IPS-20b (cell line): ENCODE results near the gene DNAJC10.
"Not testable (repeated sequence)": the region's sequence is repeated elsewhere in the genome, so short reads cannot be mapped to it uniquely, and the experiment has no call there.

Experiments
- H3K27ac ChIP-seq: one replicate; pipeline ENCODE4 v1.5.1; 2013; ENCODE audit warnings: low read length
- H3K27me3 ChIP-seq: 2 replicates; pipeline ENCODE4 v1.6.1; 2013; ENCODE audit warnings: mild to moderate bottlenecking, low read length, inconsistent platforms; ENCODE audit not compliant: insufficient read depth
- H3K36me3 ChIP-seq: 2 replicates; pipeline ENCODE4 v1.6.1; 2013; ENCODE audit warnings: low read depth, mild to moderate bottlenecking, inconsistent platforms, low read length, moderate library complexity; ENCODE audit not compliant: insufficient read depth
- H3K4me1 ChIP-seq: 2 replicates; pipeline ENCODE4 v1.6.1; 2013; ENCODE audit warnings: mild to moderate bottlenecking, control low read depth, inconsistent platforms, low read length, moderate library complexity; ENCODE audit not compliant: insufficient read depth
- H3K4me3 ChIP-seq: 2 replicates; pipeline ENCODE4 v1.5.1; 2013; ENCODE audit warnings: mild to moderate bottlenecking, low read length, inconsistent platforms
- H3K9ac ChIP-seq: 2 replicates; pipeline ENCODE4 v1.6.1; 2013; ENCODE audit warnings: low read depth, mild to moderate bottlenecking, inconsistent platforms, low read length, moderate library complexity
- H3K9me3 ChIP-seq: 2 replicates; pipeline ENCODE4 v1.6.1; 2013; ENCODE audit warnings: mild to moderate bottlenecking, low read depth, low read length, inconsistent platforms; ENCODE audit not compliant: insufficient read depth

DNAJC10 gene

GRCh38 chr2:182758379-182758778 lies 42.3 kb downstream of the DNAJC10 start:
- Histone ChIP-seq H3K4me3 (no peak overlapping the region), H3K9me3 (no peaks in the 10 kb centered on the region), H3K27me3 (no peaks in the 10 kb centered on the region), H3K36me3 (peaks cover 96% of the 10 kb centered on the region), H3K27ac (no peak overlapping the region), H3K9ac (no peak overlapping the region), H3K4me1 (no peaks in the 10 kb centered on the region)

GRCh38 chr2:182761903-182762302 lies 45.8 kb downstream of the DNAJC10 start:
- Histone ChIP-seq H3K36me3 (peaks cover 94% of the 10 kb centered on the region), H3K27me3 (no peaks in the 10 kb centered on the region), H3K9me3 (no peaks in the 10 kb centered on the region), H3K9ac (no peak overlapping the region), H3K27ac (no peak overlapping the region), H3K4me1 (no peaks in the 10 kb centered on the region), H3K4me3 (no peak overlapping the region)

- H3K9me3 ChIP-seq: no peaks in the 10 kb centered on the region
- no peaks in the 10 kb centered on the region for H3K4me1 ChIP-seq
- H3K9ac ChIP-seq: no peak overlapping the region
- no peak overlapping the region for H3K4me3 ChIP-seq
- H3K27ac ChIP-seq: no peak overlapping the region
- peaks cover 84% of the 10 kb centered on the region for H3K36me3 ChIP-seq
- no peaks in the 10 kb centered on the region for H3K27me3 ChIP-seq
These were observed 47.4 kb downstream of the DNAJC10 start for GRCh38 chr2:182763311-182763912.

GRCh38 chr2:182766626-182767025 lies 50.6 kb downstream of the DNAJC10 start:
- no peaks in the 10 kb centered on the region for H3K9me3 ChIP-seq
- H3K27ac ChIP-seq: no peak overlapping the region
- H3K27me3 ChIP-seq: no peaks in the 10 kb centered on the region
- no peak overlapping the region for H3K4me3 ChIP-seq
- H3K4me1 ChIP-seq: no peaks in the 10 kb centered on the region
- no peak overlapping the region for H3K9ac ChIP-seq
- peaks cover 60% of the 10 kb centered on the region for H3K36me3 ChIP-seq

GRCh38 chr2:182767578-182767977 lies 51.5 kb downstream of the DNAJC10 start:
- H3K9me3 ChIP-seq: no peaks in the 10 kb centered on the region
- H3K27ac ChIP-seq: no peak overlapping the region
- H3K27me3 ChIP-seq: no peaks in the 10 kb centered on the region
- peaks cover 50% of the 10 kb centered on the region for H3K36me3 ChIP-seq
- H3K4me1 ChIP-seq: no peaks in the 10 kb centered on the region
- H3K4me3 ChIP-seq: no peak overlapping the region
- H3K9ac ChIP-seq: no peak overlapping the region

- H3K9me3 ChIP-seq, H3K4me1 ChIP-seq, H3K27me3 ChIP-seq, H3K4me3 ChIP-seq, H3K27ac ChIP-seq, H3K9ac ChIP-seq: not testable (repeated sequence)
- peaks cover 40% of the 10 kb centered on the region for H3K36me3 ChIP-seq
These were observed 52.9 kb downstream of the DNAJC10 start for GRCh38 chr2:182768950-182769349.

GRCh38 chr2:182779323-182779722 lies 63.3 kb downstream of the DNAJC10 start:
- H3K9ac ChIP-seq: no peak overlapping the region
- no peaks in the 10 kb centered on the region for H3K4me1 ChIP-seq
- H3K27me3 ChIP-seq: no peaks in the 10 kb centered on the region
- H3K9me3 ChIP-seq: no peaks in the 10 kb centered on the region; the same call in 1 of the 2 replicates
- H3K27ac ChIP-seq: no peak overlapping the region
- no peak overlapping the region for H3K4me3 ChIP-seq
- H3K36me3 ChIP-seq: peaks cover 56% of the 10 kb centered on the region

- H3K9me3 ChIP-seq, H3K4me1 ChIP-seq, H3K9ac ChIP-seq, H3K4me3 ChIP-seq, H3K27ac ChIP-seq, H3K27me3 ChIP-seq: not testable (repeated sequence)
- peaks cover 38% of the 10 kb centered on the region for H3K36me3 ChIP-seq
These were observed 65.0 kb downstream of the DNAJC10 start for GRCh38 chr2:182781099-182781498.

GRCh38 chr2:182782686-182783085 lies 66.6 kb downstream of the DNAJC10 start:
- H3K27me3 ChIP-seq, H3K9me3 ChIP-seq, H3K27ac ChIP-seq, H3K4me3 ChIP-seq, H3K9ac ChIP-seq, H3K4me1 ChIP-seq: not testable (repeated sequence)
- peaks cover 23% of the 10 kb centered on the region for H3K36me3 ChIP-seq

- Histone ChIP-seq H3K27ac (no peak overlapping the region), H3K4me1 (no peaks in the 10 kb centered on the region), H3K4me3 (no peak overlapping the region), H3K9ac (no peak overlapping the region), H3K27me3 (no peaks in the 10 kb centered on the region), H3K36me3 (peaks cover 8% of the 10 kb centered on the region; the same call in 1 of the 2 replicates), H3K9me3 (no peaks in the 10 kb centered on the region; the same call in 1 of the 2 replicates)
These were observed 68.1 kb downstream of the DNAJC10 start for GRCh38 chr2:182784058-182784706.

GRCh38 chr2:182784777-182785176 lies 68.7 kb downstream of the DNAJC10 start:
- Histone ChIP-seq H3K27me3 (no peaks in the 10 kb centered on the region), H3K4me1 (no peaks in the 10 kb centered on the region), H3K9ac (no peak overlapping the region), H3K9me3 (no peaks in the 10 kb centered on the region; the same call in 1 of the 2 replicates), H3K4me3 (no peak overlapping the region), H3K36me3 (peaks cover 6% of the 10 kb centered on the region; the same call in 1 of the 2 replicates), H3K27ac (no peak overlapping the region)

GRCh38 chr2:182792441-182792840 lies 76.4 kb downstream of the DNAJC10 start:
- no peak overlapping the region for H3K27ac ChIP-seq
- no peaks in the 10 kb centered on the region for H3K27me3 ChIP-seq
- no peak overlapping the region for H3K9ac ChIP-seq
- peaks cover 4% of the 10 kb centered on the region; the same call in 1 of the 2 replicates for H3K4me1 ChIP-seq
- no peaks in the 10 kb centered on the region for H3K9me3 ChIP-seq
- no peak overlapping the region for H3K4me3 ChIP-seq
- no peaks in the 10 kb centered on the region for H3K36me3 ChIP-seq
